ENCODE results near the gene MYB.

- TF ChIP-seq CTCF (IDR thresholded peaks at IDR 0.05): no peak
- TF ChIP-seq POLR2A (IDR thresholded peaks at IDR 0.05): no peak
Measured at GRCh38 chr6:135257631-135258405, 76.7 kb downstream of the MYB start.
